IMR-90 (cell line): ENCODE data around the gene HSPB9. TPM values are rescaled to one million over a fixed set of nuclear protein-coding genes. Genes with fewer than 3 reads are reported as not detected.
A peak's percentile ranks its signal among the peaks of the same experiment; 100 is the strongest.

Experiments used
- ATAC-seq: fragments of 200-7000 bp; cut with Tn5 transposase; 2 replicates; pipeline ENCODE4 v1.9.1; 2020; ENCODE audit warnings: low read depth, mild to moderate bottlenecking, moderate library complexity
- BruUV-seq: library from RNA; stranded (reverse); fragments of 400-500 nt; replicated peaks from 2 replicates; lab custom pipeline; 2021; lab: Mats Ljungman, UMichigan
- CTCF ChIA-PET: fragments of 300-600 bp; formaldehyde crosslinking; extraction: SDS; loops from one replicate; lab custom pipeline; 2021; ENCODE audit warnings: antibody characterized with exemption; lab: Yijun Ruan, JAX
- POLR2A ChIA-PET: fragments of 300-600 bp; sonication (Branson Sonifier 250); formaldehyde crosslinking; loops from one replicate; lab custom pipeline; 2022; ENCODE audit warnings: antibody characterized with exemption; ENCODE audit not compliant: unreplicated experiment; lab: Charles Lee
- DNase-seq: peaks from one replicate; pipeline ENCODE4 v3.0.0; 2013
- H2AFZ ChIP-seq: replicated peaks from 2 replicates; pipeline ENCODE3; 2013; ENCODE audit warnings: low read length, mild to moderate bottlenecking; ENCODE audit not compliant: poor library complexity
- H2AK5ac ChIP-seq: 2 replicates; pipeline ENCODE4 v1.6.1; 2013; ENCODE audit warnings: low read depth, low read length, inconsistent platforms
- H2AK9ac ChIP-seq: replicated peaks from 2 replicates; pipeline ENCODE3; 2013; ENCODE audit warnings: mild to moderate bottlenecking, low read depth, low read length, moderate library complexity; ENCODE audit not compliant: poor library complexity
- H2BK120ac ChIP-seq: 2 replicates; pipeline ENCODE4 v1.6.1; 2013; ENCODE audit warnings: low read depth, low read length, inconsistent platforms
- H2BK15ac ChIP-seq: 3 replicates; pipeline ENCODE4 v1.6.1; 2013; ENCODE audit warnings: low read depth, low read length, inconsistent platforms
- H2BK20ac ChIP-seq: 2 replicates; pipeline ENCODE4 v1.6.1; 2013; ENCODE audit warnings: low read depth, mild to moderate bottlenecking, inconsistent platforms, low read length, moderate library complexity
- H2BK5ac ChIP-seq: 2 replicates; pipeline ENCODE4 v1.6.1; 2013; ENCODE audit warnings: mild to moderate bottlenecking, low read depth, low read length, inconsistent platforms; ENCODE audit not compliant: poor library complexity, severe bottlenecking
- H3K14ac ChIP-seq: replicated peaks from 2 replicates; pipeline ENCODE4 v1.6.1; 2013; ENCODE audit warnings: low read depth, low read length, inconsistent platforms
- H3K18ac ChIP-seq: 2 replicates; pipeline ENCODE4 v1.6.1; 2013; ENCODE audit warnings: low read depth, low read length, control low read depth
- H3K23ac ChIP-seq: 2 replicates; pipeline ENCODE4 v1.6.1; 2013; ENCODE audit warnings: low read depth, low read length, inconsistent platforms
- H3K27ac ChIP-seq: 2 replicates; pipeline ENCODE4 v1.5.1; 2013; ENCODE audit warnings: mild to moderate bottlenecking, control low read depth, low read length; ENCODE audit not compliant: insufficient read depth
- H3K27me3 ChIP-seq: 2 replicates; pipeline ENCODE4 v1.6.1; 2013; ENCODE audit warnings: low read length; ENCODE audit not compliant: control insufficient read depth, insufficient read depth
- H3K36me3 ChIP-seq: 2 replicates; pipeline ENCODE4 v1.6.1; 2013; ENCODE audit warnings: low read length, mixed read lengths; ENCODE audit not compliant: control insufficient read depth, insufficient read depth
- H3K4ac ChIP-seq: 2 replicates; pipeline ENCODE4 v1.6.1; 2013; ENCODE audit warnings: low read depth, low read length, inconsistent platforms
- H3K4me1 ChIP-seq: 2 replicates; pipeline ENCODE4 v1.6.1; 2013; ENCODE audit warnings: low read length, mixed read lengths; ENCODE audit not compliant: control insufficient read depth, insufficient read depth
- H3K4me2 ChIP-seq: 2 replicates; pipeline ENCODE4 v1.6.1; 2013; ENCODE audit warnings: low read depth, mild to moderate bottlenecking, control low read depth, low read length, moderate library complexity
- H3K4me3 ChIP-seq: 2 replicates; pipeline ENCODE4 v1.5.1; 2013; ENCODE audit warnings: low read depth, mild to moderate bottlenecking, control low read depth, low read length, moderate library complexity; ENCODE audit not compliant: insufficient read depth
- H3K56ac ChIP-seq: 2 replicates; pipeline ENCODE4 v1.6.1; 2013; ENCODE audit warnings: low read length, inconsistent platforms; ENCODE audit not compliant: insufficient read depth; ENCODE audit errors: extremely low read depth
- H3K79me1 ChIP-seq, 2 experiments: 2 replicates each; pipeline ENCODE4 v1.6.1; 2013; ENCODE audit warnings: low read length in 2 of 2, inconsistent platforms in 1 of 2, low read depth in 1 of 2
- H3K9ac ChIP-seq: 2 replicates; pipeline ENCODE4 v1.6.1; 2013; ENCODE audit warnings: low read depth, low read length, control low read depth
- H3K9me1 ChIP-seq: 2 replicates; pipeline ENCODE4 v1.6.1; 2013; ENCODE audit warnings: low read length, inconsistent platforms; ENCODE audit not compliant: insufficient read depth
- H3K9me3 ChIP-seq: 2 replicates; pipeline ENCODE4 v1.6.1; 2013; ENCODE audit warnings: low read length; ENCODE audit not compliant: control insufficient read depth, insufficient read depth
- H4K20me1 ChIP-seq: 2 replicates; pipeline ENCODE4 v1.6.1; 2013; ENCODE audit warnings: low read length, inconsistent platforms; ENCODE audit not compliant: insufficient read depth
- H4K5ac ChIP-seq: 2 replicates; pipeline ENCODE4 v1.6.1; 2013; ENCODE audit warnings: mild to moderate bottlenecking, low read depth, low read length, control low read depth
- H4K8ac ChIP-seq, 2 experiments: 2 replicates each; pipeline ENCODE4 v1.6.1; 2013; ENCODE audit warnings: low read depth in 2 of 2, low read length in 2 of 2, control low read depth in 1 of 2, inconsistent platforms in 1 of 2
- H4K91ac ChIP-seq: 2 replicates; pipeline ENCODE4 v1.6.1; 2013; ENCODE audit warnings: low read depth, low read length, inconsistent platforms; ENCODE audit not compliant: insufficient read depth
- MXI1 ChIP-seq: IDR thresholded peaks from 2 replicates; pipeline ENCODE4 v1.6.1; 2012; ENCODE audit warnings: low read depth, mild to moderate bottlenecking, low read length, moderate library complexity, borderline replicate concordance
- WGBS, 2 experiments: methylation state at CpG; one replicate each; pipeline versions ENCODE4 v1.1.5 to v1.1.7; 2013; ENCODE audit warnings: missing lambda C conversion rate in 2 of 2; ENCODE audit not compliant: insufficient read length in 1 of 2; ENCODE audit errors: extremely low coverage in 2 of 2; 5-methylcytosine and 5-hydroxymethylcytosine counted together
- dilution Hi-C: fragments of 300-500 bp; cut with HindIII; formaldehyde crosslinking; loops from one replicate; pipeline ENCODE4 v1.14.3; 2018; ENCODE audit warnings: low sequenced_read_pairs; ENCODE audit not compliant: unreplicated experiment
- in situ Hi-C: fragments of 300-500 bp; cut with MboI; formaldehyde crosslinking; loops from 3 replicates; pipeline ENCODE4 v1.14.3; 2019; ENCODE audit warnings: low sequenced_read_pairs, inconsistent platforms, mixed read lengths
- intact Hi-C: fragments of 100-400 bp; cut with micrococcal nuclease; formaldehyde crosslinking; loops from 2 replicates; pipeline ENCODE4 v1.10.0; 2022
- polyA plus RNA-seq, 3 experiments: library from polyadenylated mRNA; depleted of rRNA; stranded (reverse); fragments of >200 nt; gene quantifications; 2 replicates each; pipeline ENCODE4 v1.2.3, GENCODE V29; 2012; ENCODE audit warnings: low replicate concordance in 1 of 3
- total RNA-seq: library from RNA; depleted of rRNA; stranded (reverse); fragments of >200 nt; gene quantifications from 2 replicates; pipeline ENCODE4 v1.2.3, GENCODE V29; 2012
- TF ChIP-seq, protein P1 (sequence below): conservative IDR thresholded peaks from 2 replicates; pipeline ENCODE4 v1.5.1; 2012; ENCODE audit warnings: mild to moderate bottlenecking, low read depth, low read length, improper control_type of control experiment

The HSPB9 gene
- total and polyA plus RNA-seq, 2 of the 4 experiments (the other 2 are of a cell fraction): not detected

DNA sequence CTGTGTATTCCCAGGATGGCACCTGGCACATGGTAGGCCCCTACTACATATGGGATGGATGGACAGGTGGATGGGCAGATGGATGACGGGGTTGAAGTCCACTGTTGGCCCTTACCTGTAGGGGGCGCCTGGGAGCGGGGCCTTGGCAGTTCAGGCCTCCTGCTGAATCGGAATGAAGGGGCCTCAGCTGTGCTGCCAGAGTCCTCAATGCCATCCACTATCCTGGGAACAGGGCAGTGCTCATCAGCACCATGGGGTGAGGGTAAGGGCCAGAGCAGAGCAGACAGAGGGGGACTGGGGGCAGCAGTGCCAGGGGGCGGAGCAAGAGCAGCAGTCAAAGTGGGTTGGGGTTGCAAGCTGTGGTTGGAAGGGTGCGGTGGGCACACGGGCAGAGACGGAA lies 40.5 kb downstream of the HSPB9 start:
- dilution Hi-C loops: no loop called here
- Histone ChIP-seq H3K23ac (no peak overlapping the region), H3K36me3 (no peaks in the 10 kb centered on the region), H3K4me1 (no peaks in the 10 kb centered on the region; the same call in 1 of the 2 replicates), H3K9me1 (0 out of 2 replicates have a peak, but pooled peaks cover 3% of the 10 kb centered on the region), H2AK5ac (no peak overlapping the region), H3K4me3 (no peak overlapping the region), H3K4me2 (no peak overlapping the region), H3K9me3 (no peaks in the 10 kb centered on the region), H2BK15ac (no peak overlapping the region), H3K9ac (no peak overlapping the region), H2AFZ (no peak overlapping the region), H4K8ac (no peak overlapping the region), H3K79me1 (no peaks in the 10 kb centered on the region), H3K56ac (no peak overlapping the region), H3K27me3 (peaks cover 7% of the 10 kb centered on the region; the same call in 1 of the 2 replicates), H4K20me1 (no peaks in the 10 kb centered on the region), H2BK120ac (no peak overlapping the region), H4K5ac (no peak overlapping the region), H3K18ac (no peak overlapping the region), H3K27ac (no peak overlapping the region), H4K91ac (no peak overlapping the region), H3K4ac (no peak overlapping the region), H2AK9ac (no peak overlapping the region), H3K14ac (no peak overlapping the region), H2BK20ac (no peak overlapping the region), H2BK5ac (no peak overlapping the region)
- intact Hi-C loops: no loop called here
- 38% methylated on average over 3 of the region's 8 CpGs; no CpG with 5 or more reads in 1 of the 2 experiments for WGBS, 2 experiments
- ATAC-seq: no peak
- BruUV-seq: no TSS peak
- in situ Hi-C loops: no loop called here
- TF ChIP-seq, protein P1, sequence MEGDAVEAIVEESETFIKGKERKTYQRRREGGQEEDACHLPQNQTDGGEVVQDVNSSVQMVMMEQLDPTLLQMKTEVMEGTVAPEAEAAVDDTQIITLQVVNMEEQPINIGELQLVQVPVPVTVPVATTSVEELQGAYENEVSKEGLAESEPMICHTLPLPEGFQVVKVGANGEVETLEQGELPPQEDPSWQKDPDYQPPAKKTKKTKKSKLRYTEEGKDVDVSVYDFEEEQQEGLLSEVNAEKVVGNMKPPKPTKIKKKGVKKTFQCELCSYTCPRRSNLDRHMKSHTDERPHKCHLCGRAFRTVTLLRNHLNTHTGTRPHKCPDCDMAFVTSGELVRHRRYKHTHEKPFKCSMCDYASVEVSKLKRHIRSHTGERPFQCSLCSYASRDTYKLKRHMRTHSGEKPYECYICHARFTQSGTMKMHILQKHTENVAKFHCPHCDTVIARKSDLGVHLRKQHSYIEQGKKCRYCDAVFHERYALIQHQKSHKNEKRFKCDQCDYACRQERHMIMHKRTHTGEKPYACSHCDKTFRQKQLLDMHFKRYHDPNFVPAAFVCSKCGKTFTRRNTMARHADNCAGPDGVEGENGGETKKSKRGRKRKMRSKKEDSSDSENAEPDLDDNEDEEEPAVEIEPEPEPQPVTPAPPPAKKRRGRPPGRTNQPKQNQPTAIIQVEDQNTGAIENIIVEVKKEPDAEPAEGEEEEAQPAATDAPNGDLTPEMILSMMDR: peak; percentile 21; the same call in 1 of the 2 replicates
- no peak for TF ChIP-seq MXI1
- ChIA-PET POLR2A (no interaction called here), CTCF (no interaction called here)
- no peak for DNase-seq
